Activated T-helper 2 cell treated with anti-CD3 and anti-CD28 coated beads, Interferon-gamma antibody, Interleukin-2, Interleukin-4, amounts not matched to agents 10 μg/mL and 5 μg/mL and 100 μg/mL, durations not matched to agents 14 hours and 24 hours and 36 hours (primary cell): Measurements from ENCODE around the gene ZBTB46. TPM values are rescaled to one million over a fixed set of nuclear protein-coding genes. Genes with fewer than 3 reads are reported as not detected.
"Not testable (repeated sequence)": the region's sequence is repeated elsewhere in the genome, so short reads cannot be mapped to it uniquely, and the experiment has no call there.

ENCODE experiments used
- DNase-seq: peaks from one replicate; pipeline ENCODE4 v3.0.0; 2021; ENCODE audit warnings: low spot score
- H3K27ac Mint-ChIP-seq: one replicate; pipeline ENCODE4 v1.8.0; 2021; ENCODE audit warnings: mixed read lengths
- H3K27me3 Mint-ChIP-seq: one replicate; pipeline ENCODE4 v1.8.0; 2021; ENCODE audit warnings: low read depth, mixed read lengths
- H3K36me3 Mint-ChIP-seq: one replicate; pipeline ENCODE4 v1.8.0; 2021; ENCODE audit warnings: low read depth, mixed read lengths
- H3K4me1 Mint-ChIP-seq: one replicate; pipeline ENCODE4 v1.8.0; 2021; ENCODE audit warnings: low read depth, mixed read lengths
- H3K4me3 Mint-ChIP-seq: one replicate; pipeline ENCODE4 v1.8.0; 2021; ENCODE audit warnings: low read depth, mild to moderate bottlenecking, moderate library complexity, mixed read lengths
- H3K9me3 Mint-ChIP-seq: one replicate; pipeline ENCODE4 v1.8.0; 2021; ENCODE audit warnings: mixed read lengths
- intact Hi-C: fragments of 100-400 bp; cut with micrococcal nuclease; formaldehyde crosslinking; loops from one replicate; pipeline ENCODE4 v1.15.1; 2023
- total RNA-seq: library from RNA; stranded (reverse); gene quantifications from 2 replicates; pipeline ENCODE4 v1.2.3, GENCODE V29; 2022

ZBTB46 gene
- total RNA-seq, 1 donor from 2014 or later: 1.1 TPM

DNA sequence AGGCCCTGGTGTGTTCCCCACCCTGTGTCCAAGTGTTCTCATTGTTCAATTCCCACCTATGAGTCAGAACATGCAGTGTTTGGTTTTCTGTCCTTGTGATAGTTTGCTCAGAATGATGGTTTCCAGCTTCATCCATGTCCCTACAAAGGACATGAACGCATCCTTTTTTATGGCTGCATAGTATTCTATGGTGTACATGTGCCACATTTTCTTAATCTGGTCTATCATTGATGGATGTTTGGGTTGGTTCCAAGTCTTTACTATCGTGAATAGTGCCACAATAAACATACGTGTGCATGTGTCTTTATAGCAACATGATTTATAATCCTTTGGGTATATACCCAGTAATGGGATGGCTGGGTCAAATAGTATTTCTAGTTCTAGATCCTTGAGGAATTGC is 33.9 kb downstream of the ZBTB46 start:
- DNase-seq, H3K36me3 Mint-ChIP-seq, intact Hi-C loops, H3K4me1 Mint-ChIP-seq, H3K9me3 Mint-ChIP-seq, H3K27ac Mint-ChIP-seq, H3K4me3 Mint-ChIP-seq: not testable (repeated sequence)
- H3K27me3 Mint-ChIP-seq: peaks cover 18% of the 10 kb centered on the region

DNA sequence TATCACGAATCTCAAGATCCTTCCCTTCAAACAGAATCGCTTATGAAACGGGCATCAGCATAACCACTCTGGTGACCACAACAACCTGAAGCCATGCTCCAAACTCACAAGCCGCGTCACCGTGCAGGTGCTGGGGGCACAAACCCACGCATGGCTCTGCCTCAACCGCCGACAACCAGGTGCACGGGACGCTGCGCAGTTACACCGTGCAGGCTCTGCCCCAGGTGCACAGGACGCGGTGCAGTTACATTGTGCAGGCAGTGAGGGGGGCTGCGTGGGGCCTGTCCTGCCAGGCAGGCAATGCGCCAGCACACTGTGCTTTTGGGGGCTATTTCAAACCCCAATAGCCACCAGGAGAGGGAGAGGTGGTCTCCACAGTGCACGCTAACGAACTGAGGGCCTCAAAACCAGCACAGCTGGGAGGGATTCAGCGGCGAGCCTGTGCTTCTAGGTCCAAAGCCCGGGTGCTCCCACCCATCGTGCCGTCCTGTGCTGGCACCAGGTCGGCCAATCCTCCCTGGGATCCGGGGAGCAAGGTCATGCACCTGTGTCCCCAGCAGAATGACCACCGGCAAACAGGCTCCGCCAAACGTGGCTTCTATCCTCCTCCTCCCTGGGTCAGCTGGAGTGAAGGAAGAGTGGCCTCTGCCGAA is 35.8 kb downstream of the ZBTB46 start:
- H3K4me3 Mint-ChIP-seq: no peak overlapping the region
- no peak for DNase-seq
- H3K36me3 Mint-ChIP-seq: no peaks in the 10 kb centered on the region
- H3K4me1 Mint-ChIP-seq: no peaks in the 10 kb centered on the region
- intact Hi-C loops: no loop called here
- H3K9me3 Mint-ChIP-seq: no peaks in the 10 kb centered on the region
- H3K27me3 Mint-ChIP-seq: peaks cover 15% of the 10 kb centered on the region
- H3K27ac Mint-ChIP-seq: no peak overlapping the region

DNA sequence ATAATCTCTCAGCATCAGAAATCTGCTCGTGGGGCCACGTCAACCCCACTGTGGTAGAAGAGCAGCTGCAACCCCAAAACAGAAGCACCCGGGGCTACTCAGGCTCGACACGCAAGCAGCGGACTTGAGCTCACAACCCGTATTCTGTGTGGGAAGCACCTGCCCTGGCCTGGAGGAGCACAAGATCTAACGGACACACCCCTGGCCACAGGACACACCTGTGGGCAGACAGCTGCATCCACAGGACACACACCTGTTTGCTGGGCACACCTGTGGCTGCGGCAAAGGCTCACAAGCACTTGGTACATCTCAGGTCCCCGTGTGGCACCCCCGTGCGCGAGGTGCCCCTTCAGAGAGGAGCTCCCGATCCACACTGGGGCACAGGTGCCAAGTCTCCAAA is 36.5 kb downstream of the ZBTB46 start:
- no peak for DNase-seq
- Mint-ChIP-seq H3K36me3 (no peaks in the 10 kb centered on the region), H3K4me1 (no peaks in the 10 kb centered on the region), H3K27me3 (peaks cover 15% of the 10 kb centered on the region), H3K27ac (no peak overlapping the region), H3K9me3 (no peaks in the 10 kb centered on the region), H3K4me3 (no peak overlapping the region)
- intact Hi-C loops: no loop called here

DNA sequence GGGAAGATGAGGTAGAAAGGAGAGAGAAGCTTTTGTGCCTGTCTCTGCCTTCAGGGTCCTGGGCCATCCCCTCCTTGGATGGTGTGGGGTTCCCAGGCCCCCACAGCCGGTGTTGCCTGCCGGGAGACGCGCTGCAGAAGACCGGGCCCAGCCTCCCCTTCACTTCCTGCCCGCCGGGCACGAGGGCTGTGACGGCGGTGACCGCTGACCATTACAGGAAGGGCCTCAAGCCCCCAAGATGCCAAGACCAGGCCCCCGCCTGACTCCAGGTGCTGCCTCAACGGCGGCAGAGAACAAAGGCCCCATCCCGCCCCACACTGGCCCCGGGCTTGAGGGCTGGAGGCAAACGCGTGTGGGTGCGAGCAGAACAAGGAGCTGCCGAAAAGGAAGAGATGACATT is 38.2 kb downstream of the ZBTB46 start:
- intact Hi-C loops: no loop called here
- Mint-ChIP-seq H3K36me3 (no peaks in the 10 kb centered on the region), H3K9me3 (no peaks in the 10 kb centered on the region), H3K4me1 (no peaks in the 10 kb centered on the region), H3K27me3 (peaks cover 15% of the 10 kb centered on the region), H3K27ac (no peak overlapping the region), H3K4me3 (no peak overlapping the region)
- no peak for DNase-seq

DNA sequence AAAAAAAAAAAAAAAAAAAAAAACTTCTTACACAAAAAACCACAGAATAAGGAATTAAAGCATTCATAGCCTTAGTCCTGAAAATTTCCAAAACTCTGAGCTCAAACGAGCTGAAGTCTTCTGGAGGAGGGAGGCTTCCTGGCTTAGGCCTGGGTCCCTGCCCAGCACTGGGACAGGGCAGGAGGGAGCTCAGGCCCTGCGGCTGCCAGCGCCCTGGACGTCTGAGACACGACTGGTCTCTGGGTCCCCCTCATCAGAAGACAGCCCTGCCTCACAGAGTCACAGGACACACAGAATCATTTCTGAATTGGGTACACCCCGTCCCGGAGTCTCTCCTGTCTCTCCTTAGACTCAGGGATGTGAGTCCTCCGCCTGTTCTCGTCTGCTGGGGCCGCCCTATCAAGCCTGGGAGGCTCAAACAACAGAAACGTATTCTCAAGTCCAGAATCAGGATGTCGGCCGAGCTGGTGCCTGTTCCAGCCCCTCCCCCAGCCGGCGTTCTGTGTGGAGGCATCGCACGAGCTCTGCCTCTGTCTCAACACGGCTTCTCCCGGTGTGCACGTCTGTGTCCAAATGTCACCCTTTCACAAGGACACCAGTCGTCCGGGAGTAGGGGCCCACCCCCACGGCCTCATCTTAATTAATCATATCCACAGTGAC is 39.4 kb downstream of the ZBTB46 start:
- Mint-ChIP-seq H3K27ac (no peak overlapping the region), H3K9me3 (no peaks in the 10 kb centered on the region), H3K4me3 (no peak overlapping the region), H3K36me3 (no peaks in the 10 kb centered on the region), H3K27me3 (peaks cover 13% of the 10 kb centered on the region), H3K4me1 (no peaks in the 10 kb centered on the region)
- no peak for DNase-seq
- intact Hi-C loops: no loop called here

DNA sequence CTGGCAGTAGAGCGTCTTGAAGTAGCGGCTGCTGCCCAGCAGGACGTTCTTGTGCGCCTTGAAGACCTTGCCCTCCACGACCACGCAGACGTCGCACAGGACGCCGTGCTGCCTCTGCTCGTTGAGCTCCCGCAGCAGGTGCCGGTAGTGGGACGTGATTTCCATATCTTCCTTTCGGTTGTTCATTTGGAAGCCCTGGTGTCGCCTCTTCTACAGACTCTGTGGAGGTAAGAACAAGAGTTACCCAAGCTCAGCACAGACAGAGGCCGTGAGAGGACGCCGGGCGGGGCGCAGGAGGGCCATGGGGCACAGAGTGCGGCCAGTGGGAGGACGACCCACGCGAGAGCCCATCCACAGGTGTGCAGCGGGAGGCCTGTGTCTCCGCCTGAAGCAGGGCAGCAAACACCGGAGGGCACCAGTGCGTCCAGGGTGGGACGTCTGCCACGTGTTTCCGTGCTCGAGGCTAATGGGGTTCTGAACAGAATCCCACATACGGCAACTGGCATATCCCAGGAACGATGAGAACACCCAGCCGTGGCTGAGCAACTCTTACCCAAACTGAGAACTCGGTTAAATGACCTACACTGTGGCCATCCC is 40.4 kb downstream of the ZBTB46 start:
- peaks cover 10% of the 10 kb centered on the region for H3K27me3 Mint-ChIP-seq
- intact Hi-C loops: no loop called here
- H3K27ac Mint-ChIP-seq: no peak overlapping the region
- no peaks in the 10 kb centered on the region for H3K36me3 Mint-ChIP-seq
- H3K4me3 Mint-ChIP-seq: no peak overlapping the region
- peaks cover 2% of the 10 kb centered on the region for H3K4me1 Mint-ChIP-seq
- DNase-seq: no peak
- H3K9me3 Mint-ChIP-seq: no peaks in the 10 kb centered on the region

DNA sequence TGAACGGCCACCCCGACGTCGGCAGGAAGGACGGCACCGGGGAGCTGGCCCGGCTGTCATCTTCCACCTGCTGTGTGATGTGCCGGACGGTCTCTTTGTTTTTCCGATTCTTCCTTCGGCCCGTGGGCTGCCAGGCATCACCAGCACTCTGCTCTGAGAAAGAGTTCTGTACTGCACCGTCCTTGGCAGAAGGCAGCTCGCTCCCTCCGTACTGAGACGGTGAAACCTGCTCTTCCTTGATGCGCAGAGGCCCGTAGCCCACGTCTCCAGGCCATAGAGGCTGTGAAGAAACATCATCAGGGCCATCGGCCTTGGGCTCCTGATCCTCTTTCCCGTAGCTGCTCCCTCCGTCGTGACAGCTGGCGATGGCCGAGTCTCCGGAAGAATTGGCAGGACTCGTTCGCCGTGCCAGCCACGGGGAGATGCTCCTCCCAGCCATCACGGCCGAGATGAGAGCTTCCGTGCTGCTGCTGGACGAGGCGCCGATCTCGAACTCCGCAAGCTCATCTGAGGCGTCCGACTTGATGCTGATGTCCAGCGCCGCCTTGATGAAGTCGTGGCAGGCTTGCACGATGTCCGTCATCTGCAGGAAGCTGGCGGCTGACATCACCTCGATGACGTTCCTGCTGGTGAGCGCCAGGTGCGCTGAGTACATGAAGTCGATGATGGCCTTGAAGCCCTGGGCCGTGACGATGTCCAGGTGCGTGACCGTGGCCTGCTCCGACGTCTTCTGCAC is 41.1 kb downstream of the ZBTB46 start:
- Mint-ChIP-seq H3K4me1 (peaks cover 2% of the 10 kb centered on the region), H3K27me3 (peaks cover 7% of the 10 kb centered on the region), H3K4me3 (no peak overlapping the region), H3K36me3 (no peaks in the 10 kb centered on the region), H3K27ac (no peak overlapping the region), H3K9me3 (no peaks in the 10 kb centered on the region)
- intact Hi-C loops: loop anchor here (5.0 kb wide), 1 partner anchor 77 kb away; the partner anchor contains the start of gene TPD52L2
- no peak for DNase-seq

DNA sequence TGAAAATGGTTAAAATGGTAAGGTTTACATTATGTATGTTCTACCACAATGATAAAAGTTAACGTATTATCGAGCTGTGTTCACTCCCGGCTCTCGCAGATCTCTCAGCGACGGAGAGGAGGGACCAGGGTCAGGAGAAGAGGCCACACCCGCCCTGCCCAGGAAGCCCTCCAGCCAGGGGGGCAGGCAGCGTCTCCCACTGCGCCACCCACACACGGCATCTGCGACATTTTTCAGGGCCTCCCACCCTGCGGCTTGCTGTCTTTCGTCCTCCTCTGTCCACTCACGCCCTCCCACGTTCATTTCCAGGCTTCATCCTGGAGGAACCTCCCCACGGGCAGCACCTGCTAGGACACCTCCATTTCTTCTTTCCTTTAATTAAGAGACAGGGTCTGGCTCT is 43.3 kb downstream of the ZBTB46 start:
- Mint-ChIP-seq H3K4me3 (no peak overlapping the region), H3K27ac (no peak overlapping the region), H3K4me1 (peaks cover 2% of the 10 kb centered on the region), H3K36me3 (no peaks in the 10 kb centered on the region), H3K27me3 (no peaks in the 10 kb centered on the region), H3K9me3 (no peaks in the 10 kb centered on the region)
- no peak for DNase-seq
- intact Hi-C loops: loop anchor here (2.0 to 5.0 kb wide), 2 partner anchors 80 to 249 kb away; partner anchors contain the start of gene TPD52L2

DNA sequence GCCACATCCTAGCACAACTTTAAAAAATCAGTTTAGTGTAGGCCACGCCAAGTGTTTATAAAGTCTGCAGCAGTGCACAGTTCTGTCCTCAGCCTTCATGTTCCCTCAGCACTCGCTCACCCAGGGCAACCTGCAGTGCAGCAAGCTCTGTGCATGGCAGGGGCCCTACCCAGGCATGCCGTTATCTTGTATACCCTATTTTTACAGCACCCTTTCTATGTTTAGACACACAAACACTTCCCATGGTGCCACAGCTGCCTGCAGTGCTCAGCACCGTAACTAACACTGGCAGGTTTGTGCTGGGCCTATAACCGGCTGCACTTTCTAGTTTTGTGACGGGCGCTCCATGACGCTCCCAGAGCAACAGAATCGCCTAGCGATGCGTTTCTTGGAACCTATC is 43.8 kb downstream of the ZBTB46 start:
- no peaks in the 10 kb centered on the region for H3K9me3 Mint-ChIP-seq
- intact Hi-C loops: loop anchor here (2.0 to 5.0 kb wide), 2 partner anchors 80 to 249 kb away; partner anchors contain the start of gene TPD52L2
- H3K4me3 Mint-ChIP-seq: no peak overlapping the region
- H3K36me3 Mint-ChIP-seq: no peaks in the 10 kb centered on the region
- no peak overlapping the region for H3K27ac Mint-ChIP-seq
- H3K4me1 Mint-ChIP-seq: peaks cover 4% of the 10 kb centered on the region
- no peaks in the 10 kb centered on the region for H3K27me3 Mint-ChIP-seq
- DNase-seq: no peak

DNA sequence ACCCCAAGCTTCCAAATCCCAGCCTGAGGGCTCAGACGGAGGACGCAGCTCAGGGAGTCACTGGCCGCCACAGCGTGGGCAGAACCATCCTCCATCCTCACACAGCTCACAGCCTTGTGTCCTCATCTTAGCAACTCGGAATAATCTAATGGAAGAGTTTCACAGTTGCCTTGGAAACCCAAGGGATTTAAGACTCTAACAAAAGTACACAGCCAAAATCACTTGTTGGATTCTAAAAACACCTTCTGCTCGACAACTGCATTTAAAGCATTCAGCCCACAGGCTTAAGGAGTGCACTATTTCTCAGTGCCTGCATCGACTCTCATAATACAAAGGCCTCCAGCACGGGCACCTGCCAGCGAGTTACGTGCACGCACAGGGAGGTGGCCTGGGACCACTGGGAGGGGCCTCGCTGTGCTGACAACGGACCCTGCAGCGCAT is 45.4 kb downstream of the ZBTB46 start:
- H3K9me3 Mint-ChIP-seq: no peaks in the 10 kb centered on the region
- H3K27ac Mint-ChIP-seq: no peak overlapping the region
- H3K27me3 Mint-ChIP-seq: no peaks in the 10 kb centered on the region
- DNase-seq: no peak
- peaks cover 5% of the 10 kb centered on the region for H3K4me1 Mint-ChIP-seq
- intact Hi-C loops: loop anchor here (2.0 to 5.0 kb wide), 2 partner anchors 82 to 247 kb away; partner anchors contain the start of gene TPD52L2
- no peaks in the 10 kb centered on the region for H3K36me3 Mint-ChIP-seq
- H3K4me3 Mint-ChIP-seq: no peak overlapping the region

DNA sequence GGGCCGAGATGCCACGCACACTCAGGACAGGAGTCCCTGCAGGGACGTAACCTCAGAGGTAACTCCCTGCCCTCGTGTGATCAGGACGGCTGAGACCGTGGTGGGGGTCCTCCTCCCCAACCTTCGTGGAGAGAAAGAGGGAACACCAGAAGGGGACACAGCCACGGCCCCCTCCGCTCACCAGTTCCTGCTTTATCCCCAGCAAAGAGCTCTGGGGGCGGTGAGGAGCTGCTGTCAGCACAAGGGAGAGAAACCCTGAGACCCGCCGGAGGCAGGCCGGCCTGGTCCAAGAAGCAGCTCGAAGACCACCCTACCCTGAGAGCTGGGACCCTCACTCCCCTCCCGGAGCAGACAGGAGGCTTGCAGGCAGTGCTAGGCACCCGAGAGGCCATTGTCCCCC is 47.1 kb downstream of the ZBTB46 start:
- no peak overlapping the region for H3K27ac Mint-ChIP-seq
- no peaks in the 10 kb centered on the region for H3K9me3 Mint-ChIP-seq
- intact Hi-C loops: no loop called here
- H3K36me3 Mint-ChIP-seq: no peaks in the 10 kb centered on the region
- no peak overlapping the region for H3K4me3 Mint-ChIP-seq
- no peaks in the 10 kb centered on the region for H3K27me3 Mint-ChIP-seq
- H3K4me1 Mint-ChIP-seq: peaks cover 5% of the 10 kb centered on the region
- DNase-seq: no peak

DNA sequence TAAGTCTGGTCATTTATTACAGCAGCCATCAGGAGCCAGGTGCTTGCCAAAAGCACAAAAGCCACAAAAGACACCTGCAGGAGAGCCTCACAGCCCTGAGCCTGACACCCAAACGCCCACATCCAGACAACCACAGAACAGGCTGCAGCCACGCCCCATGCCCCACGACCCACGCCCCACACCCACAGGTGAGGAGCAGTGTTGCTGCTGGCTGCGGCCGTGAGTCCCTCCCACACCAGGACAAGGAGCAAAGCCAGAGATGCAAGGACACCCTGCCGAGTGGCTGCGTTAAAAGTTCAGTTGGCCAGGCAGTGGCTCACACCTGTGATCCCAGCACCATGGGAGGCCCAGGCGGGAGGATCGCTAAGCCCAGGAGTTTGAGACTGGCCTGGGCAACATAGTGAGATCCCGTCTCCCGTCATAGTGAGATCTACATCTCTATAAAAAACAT is 48.5 kb downstream of the ZBTB46 start:
- H3K9me3 Mint-ChIP-seq: no peaks in the 10 kb centered on the region
- DNase-seq: no peak
- H3K36me3 Mint-ChIP-seq: no peaks in the 10 kb centered on the region
- H3K27ac Mint-ChIP-seq: no peak overlapping the region
- H3K4me1 Mint-ChIP-seq: peaks cover 5% of the 10 kb centered on the region
- intact Hi-C loops: no loop called here
- H3K27me3 Mint-ChIP-seq: no peaks in the 10 kb centered on the region
- no peak overlapping the region for H3K4me3 Mint-ChIP-seq
